Ramos (cell line): ENCODE measurements around the gene PRRT2.

Experiments used
- in situ Hi-C: fragments of 300-500 bp; cut with MboI; formaldehyde crosslinking; loops from one replicate; pipeline ENCODE4 v1.14.3; 2022; ENCODE audit warnings: low sequenced_read_pairs; ENCODE audit not compliant: unreplicated experiment

Gene PRRT2

GRCh38 chr16:29809850-29810698 lies 1.9 kb upstream of the PRRT2 start:
- in situ Hi-C loops, result loop anchor here (25.0 kb wide), 1 partner anchor 577 kb away; the partner anchor contains the start of genes SEPTIN1 and ZNF48

- in situ Hi-C loops, result loop anchor here (25.0 kb wide), 1 partner anchor 577 kb away; the partner anchor contains the start of genes SEPTIN1 and ZNF48
These were observed 1.3 kb upstream of the PRRT2 start for GRCh38 chr16:29810699-29811169.

- in situ Hi-C loops, result loop anchor here (25.0 kb wide), 1 partner anchor 576 kb away; the partner anchor contains the start of genes SEPTIN1 and ZNF48
These were observed 660 bp upstream of the PRRT2 start for GRCh38 chr16:29811170-29811895.

DNA sequence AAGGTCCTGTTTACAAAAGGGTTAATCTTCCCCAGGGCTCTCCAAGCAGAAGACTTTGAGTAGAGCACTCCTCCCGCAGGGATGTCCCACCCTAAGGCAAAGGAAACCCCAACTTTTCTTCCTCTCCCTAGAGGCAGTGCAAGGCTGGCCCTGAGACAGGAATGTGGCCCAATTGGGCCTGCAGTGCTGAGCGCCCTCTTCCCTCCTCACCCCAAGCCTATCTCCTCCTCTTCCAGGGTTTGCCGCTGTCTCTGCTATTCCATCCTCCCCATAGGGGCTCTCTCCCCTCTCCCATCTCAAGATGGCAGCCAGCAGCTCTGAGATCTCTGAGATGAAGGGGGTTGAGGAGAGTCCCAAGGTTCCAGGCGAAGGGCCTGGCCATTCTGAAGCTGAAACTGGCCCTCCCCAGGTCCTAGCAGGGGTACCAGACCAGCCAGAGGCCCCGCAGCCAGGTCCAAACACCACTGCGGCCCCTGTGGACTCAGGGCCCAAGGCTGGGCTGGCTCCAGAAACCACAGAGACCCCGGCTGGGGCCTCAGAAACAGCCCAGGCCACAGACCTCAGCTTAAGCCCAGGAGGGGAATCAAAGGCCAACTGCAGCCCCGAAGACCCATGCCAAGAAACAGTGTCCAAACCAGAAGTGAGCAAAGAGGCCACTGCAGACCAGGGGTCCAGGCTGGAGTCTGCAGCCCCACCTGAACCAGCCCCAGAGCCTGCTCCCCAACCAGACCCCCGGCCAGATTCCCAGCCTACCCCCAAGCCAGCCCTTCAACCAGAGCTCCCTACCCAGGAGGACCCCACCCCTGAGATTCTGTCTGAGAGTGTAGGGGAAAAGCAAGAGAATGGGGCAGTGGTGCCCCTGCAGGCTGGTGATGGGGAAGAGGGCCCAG lies 1.0 kb downstream of the PRRT2 start:
- in situ Hi-C loops, result loop anchor here (25.0 kb wide), 1 partner anchor 574 kb away; the partner anchor contains the start of genes SEPTIN1 and ZNF48

- in situ Hi-C loops, result loop anchor here (25.0 kb wide), 1 partner anchor 573 kb away; the partner anchor contains the start of genes SEPTIN1 and ZNF48
These were observed 1.9 kb downstream of the PRRT2 start for GRCh38 chr16:29813644-29814562.

- in situ Hi-C loops, result loop anchor here (25.0 kb wide), 1 partner anchor 573 kb away; the partner anchor contains the start of genes SEPTIN1 and ZNF48
These were observed 2.6 kb downstream of the PRRT2 start for GRCh38 chr16:29814592-29814991.

GRCh38 chr16:29815032-29815721 lies 3.2 kb downstream of the PRRT2 start:
- in situ Hi-C loops, result loop anchor here (25.0 kb wide), 1 partner anchor 572 kb away; the partner anchor contains the start of genes SEPTIN1 and ZNF48

GRCh38 chr16:29815793-29816693 lies 4.0 kb downstream of the PRRT2 start, which contains the start of gene PAGR1:
PAGR1 (plus strand) TSS chr16:29816152; CDS start chr16:29816526, 374 bp downstream.
- in situ Hi-C loops, result loop anchor here (25.0 kb wide), 1 partner anchor 571 kb away; the partner anchor contains the start of genes SEPTIN1 and ZNF48

DNA sequence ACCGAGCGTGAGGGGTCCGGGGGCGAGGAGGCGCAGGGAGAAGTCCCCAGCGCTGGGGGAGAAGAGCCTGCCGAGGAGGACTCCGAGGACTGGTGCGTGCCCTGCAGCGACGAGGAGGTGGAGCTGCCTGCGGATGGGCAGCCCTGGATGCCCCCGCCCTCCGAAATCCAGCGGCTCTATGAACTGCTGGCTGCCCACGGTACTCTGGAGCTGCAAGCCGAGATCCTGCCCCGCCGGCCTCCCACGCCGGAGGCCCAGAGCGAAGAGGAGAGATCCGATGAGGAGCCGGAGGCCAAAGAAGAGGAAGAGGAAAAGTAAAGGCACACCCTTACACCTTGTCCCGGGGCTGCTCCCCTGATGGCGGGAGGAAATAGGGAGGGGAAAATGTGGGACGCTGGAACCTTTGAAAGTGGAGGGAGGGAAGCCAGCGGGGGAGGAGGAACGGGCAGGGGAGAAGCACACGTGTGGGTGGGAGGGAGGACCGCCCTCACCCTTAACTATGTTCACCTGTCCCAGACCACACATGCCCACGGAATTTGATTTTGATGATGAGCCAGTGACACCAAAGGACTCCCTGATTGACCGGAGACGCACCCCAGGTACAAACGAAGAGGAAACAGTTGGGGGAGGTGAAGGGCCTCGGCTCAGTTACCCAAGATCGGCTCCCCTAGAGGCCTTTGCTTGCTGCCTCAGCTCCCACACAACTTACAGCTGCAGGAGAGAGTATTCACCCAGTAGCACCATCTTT lies 4.9 kb downstream of the PRRT2 start:
- in situ Hi-C loops, result loop anchor here (25.0 kb wide), 1 partner anchor 570 kb away; the partner anchor contains the start of genes SEPTIN1 and ZNF48

GRCh38 chr16:29818082-29818481 lies 6.1 kb downstream of the PRRT2 start:
- in situ Hi-C loops, result loop anchor here (25.0 kb wide), 1 partner anchor 569 kb away; the partner anchor contains the start of genes SEPTIN1 and ZNF48

- in situ Hi-C loops, result loop anchor here (25.0 kb wide), 1 partner anchor 568 kb away; the partner anchor contains the start of genes SEPTIN1 and ZNF48
These were observed 7.5 kb downstream of the PRRT2 start for GRCh38 chr16:29819506-29819905.

- in situ Hi-C loops, result loop anchor here (25.0 kb wide), 1 partner anchor 567 kb away; the partner anchor contains the start of genes SEPTIN1 and ZNF48
These were observed 8.3 kb downstream of the PRRT2 start, which contains the start of gene MVP for GRCh38 chr16:29820271-29820701. MVP (plus strand) TSS chr16:29820462; CDS start chr16:29830550, 10,088 bp downstream.

GRCh38 chr16:29820730-29821642 lies 9.0 kb downstream of the PRRT2 start:
- in situ Hi-C loops, result loop anchor here (25.0 kb wide), 1 partner anchor 566 kb away; the partner anchor contains the start of genes SEPTIN1 and ZNF48

- in situ Hi-C loops, result loop anchor here (25.0 kb wide), 1 partner anchor 566 kb away; the partner anchor contains the start of genes SEPTIN1 and ZNF48
These were observed 9.7 kb downstream of the PRRT2 start for GRCh38 chr16:29821643-29822115.
